Stomach (tissue), 4 donors: ENCODE data around the gene DIMT1.

Source experiments
- CTCF ChIP-seq, 7 experiments: fragments of 450-650 bp in 4 of 7; fragments of 200-600 bp in 3 of 7; sonication (generic) in 3 of 7; IDR thresholded peaks; one replicate each; pipeline ENCODE4 v1.5.1; 2016 to 2019; ENCODE audit warnings: antibody characterized with exemption in 7 of 7, control low read depth in 2 of 7, mild to moderate bottlenecking in 1 of 7
- EP300 ChIP-seq: sonication (generic); formaldehyde crosslinking; IDR thresholded peaks from one replicate; pipeline ENCODE4 v1.6.1; 2017; ENCODE audit warnings: antibody characterized with exemption
- POLR2A ChIP-seq, 4 donors: fragments of 450-650 bp; IDR thresholded peaks; one replicate each; pipeline ENCODE4 v1.6.1; 2016; ENCODE audit warnings: antibody characterized with exemption in 4 of 4, control low read depth in 2 of 4, mild to moderate bottlenecking in 1 of 4, moderate library complexity in 1 of 4
- POLR2AphosphoS5 ChIP-seq, 3 donors: sonication (generic); formaldehyde crosslinking; IDR thresholded peaks; one replicate each; pipeline ENCODE4 v1.6.1; 2016; ENCODE audit warnings: antibody characterized with exemption in 3 of 3

GRCh38 chr5:62343428-62343827 is 60.3 kb downstream of the DIMT1 start:
- TF ChIP-seq CTCF (IDR thresholded peaks at IDR 0.05) (no peak), POLR2A (IDR thresholded peaks at IDR 0.05) (no peak), EP300 (no peak), POLR2AphosphoS5 (IDR thresholded peaks at IDR 0.05) (no peak)
